ENCODE data around the gene DNAJC21.

The DNAJC21 gene

GRCh38 chr5:34894716-34895115 lies 34.6 kb upstream of the DNAJC21 start:
- DNase-seq: no peak
- no peak overlapping the region for H3K4me3 ChIP-seq (ENCODE audit: low read depth, low read length)
- H3K36me3 ChIP-seq: no peaks in the 10 kb centered on the region
- no peak for TF ChIP-seq CTCF (IDR thresholded peaks at IDR 0.05; ENCODE audit: low read depth, low read length)
- no peaks in the 10 kb centered on the region for H3K9me3 ChIP-seq
- no peaks in the 10 kb centered on the region for H3K4me1 ChIP-seq
- peaks cover 13% of the 10 kb centered on the region; the same call in 1 of the 2 replicates for H3K27me3 ChIP-seq

- Histone ChIP-seq H3K4me3 (ENCODE audit: low read depth, low read length) (no peak overlapping the region), H3K36me3 (no peaks in the 10 kb centered on the region), H3K9me3 (no peaks in the 10 kb centered on the region), H3K27me3 (peaks cover 13% of the 10 kb centered on the region; the same call in 1 of the 2 replicates), H3K4me1 (no peaks in the 10 kb centered on the region)
- TF ChIP-seq CTCF (IDR thresholded peaks at IDR 0.05; ENCODE audit: low read depth, low read length): no peak
- DNase-seq: no peak
Measured at GRCh38 chr5:34895641-34896419, 33.5 kb upstream of the DNAJC21 start.

- no peak for TF ChIP-seq CTCF (IDR thresholded peaks at IDR 0.05; ENCODE audit: low read depth, low read length)
- Histone ChIP-seq H3K27me3 (no peaks in the 10 kb centered on the region), H3K9me3 (no peaks in the 10 kb centered on the region), H3K4me3 (ENCODE audit: low read depth, low read length) (no peak overlapping the region), H3K36me3 (peaks cover 2% of the 10 kb centered on the region; the same call in 1 of the 2 replicates), H3K4me1 (no peaks in the 10 kb centered on the region)
- no peak for DNase-seq
Measured at GRCh38 chr5:34897646-34898045, 31.7 kb upstream of the DNAJC21 start.

GRCh38 chr5:34898258-34898895 lies 31.0 kb upstream of the DNAJC21 start:
- peak; percentile 66 for DNase-seq
- peak; percentile 91 for TF ChIP-seq CTCF (IDR thresholded peaks at IDR 0.05; ENCODE audit: low read depth, low read length)
- no peaks in the 10 kb centered on the region for H3K27me3 ChIP-seq

GRCh38 chr5:34899066-34899465 lies 30.3 kb upstream of the DNAJC21 start:
- DNase-seq: no peak
- H3K4me1 ChIP-seq: no peaks in the 10 kb centered on the region
- TF ChIP-seq CTCF (IDR thresholded peaks at IDR 0.05; ENCODE audit: low read depth, low read length): no peak
- H3K27me3 ChIP-seq: no peaks in the 10 kb centered on the region
- no peak overlapping the region for H3K4me3 ChIP-seq (ENCODE audit: low read depth, low read length)
- H3K9me3 ChIP-seq: no peaks in the 10 kb centered on the region
- H3K36me3 ChIP-seq: peaks cover 2% of the 10 kb centered on the region; the same call in 1 of the 2 replicates

More at GRCh38 chr5:34898258-34898895, 31.0 kb upstream of the DNAJC21 start:
- H3K9me3 ChIP-seq: no peaks in the 10 kb centered on the region
- H3K4me1 ChIP-seq: no peaks in the 10 kb centered on the region
- H3K36me3 ChIP-seq: peaks cover 2% of the 10 kb centered on the region; the same call in 1 of the 2 replicates
- H3K4me3 ChIP-seq (ENCODE audit: low read depth, low read length): no peak overlapping the region

DNA sequence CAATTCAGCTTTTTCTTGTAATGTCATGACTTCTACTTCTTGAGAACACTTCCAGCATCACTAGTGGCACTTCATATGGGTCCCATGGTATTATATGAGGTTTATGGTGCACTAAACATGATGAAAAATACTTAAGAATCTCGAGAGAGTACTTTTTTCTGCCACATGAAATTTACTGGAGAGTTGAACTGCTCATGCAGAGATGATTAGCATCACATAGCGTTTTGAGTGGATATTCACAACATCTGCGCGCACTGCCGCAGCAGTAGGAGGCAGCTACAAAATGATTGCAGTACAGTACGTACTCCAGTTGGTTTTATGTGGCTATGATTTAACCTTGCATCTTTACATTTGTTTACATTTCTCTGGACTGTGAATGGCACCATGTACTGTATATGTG lies 28.7 kb upstream of the DNAJC21 start:
- Histone ChIP-seq H3K27me3 (no peaks in the 10 kb centered on the region), H3K36me3 (peaks cover 2% of the 10 kb centered on the region; the same call in 1 of the 2 replicates), H3K4me3 (ENCODE audit: low read depth, low read length) (no peak overlapping the region), H3K4me1 (no peaks in the 10 kb centered on the region), H3K9me3 (no peaks in the 10 kb centered on the region)
- no peak for TF ChIP-seq CTCF (IDR thresholded peaks at IDR 0.05; ENCODE audit: low read depth, low read length)
- no peak for DNase-seq

All from BE2C (cell line).